NCI-H82 (cell line): ENCODE data around the gene C11orf86.
"Not testable (repeated sequence)": the region's sequence is repeated elsewhere in the genome, so short reads cannot be mapped to it uniquely, and the experiment has no call there.

Source experiments
- DNase-seq: peaks from one replicate; lab custom pipeline; 2025; lab: John Stamatoyannopoulos, UW

The C11orf86 gene, protein sequence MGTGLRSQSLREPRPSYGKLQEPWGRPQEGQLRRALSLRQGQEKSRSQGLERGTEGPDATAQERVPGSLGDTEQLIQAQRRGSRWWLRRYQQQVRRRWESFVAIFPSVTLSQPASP

DNA sequence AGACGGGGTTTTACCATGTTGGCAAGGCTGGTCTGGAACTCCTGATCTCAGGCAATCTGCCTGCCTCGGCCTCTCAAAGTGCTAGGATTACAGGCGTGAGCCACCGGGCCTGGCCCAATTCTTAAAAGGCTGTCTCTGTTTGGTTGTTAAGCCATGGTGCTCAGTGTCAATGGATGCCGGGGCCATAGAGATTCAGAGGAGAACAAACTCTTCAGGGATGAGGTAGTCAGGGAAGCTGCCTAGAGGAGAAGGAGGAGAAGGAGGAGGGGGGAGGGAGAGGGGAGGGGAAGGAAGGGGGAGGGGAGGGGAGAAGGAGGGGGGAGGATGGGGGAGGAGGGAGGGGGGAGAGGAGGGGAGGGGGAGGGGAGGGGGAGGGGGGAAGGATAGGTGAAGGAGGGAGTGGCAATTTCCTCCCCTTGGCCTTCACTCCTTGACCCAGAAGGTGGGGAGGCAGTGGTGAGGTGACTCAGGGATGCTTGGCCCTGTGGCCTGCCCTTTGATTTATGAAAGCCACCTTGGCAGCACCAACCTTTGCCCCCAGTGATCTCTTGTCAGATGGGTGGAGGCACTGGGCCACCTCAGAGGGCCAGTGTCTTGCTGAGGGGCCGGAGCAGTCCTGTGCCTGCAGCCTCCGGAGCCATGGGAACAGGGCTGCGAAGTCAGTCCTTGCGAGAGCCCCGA, at the start of gene C11orf86:
C11orf86 (plus strand) TSS at position 581 of the 681 bp plus-strand sequence; CDS start at position 640, 59 bp downstream.
- no peak for DNase-seq

DNA sequence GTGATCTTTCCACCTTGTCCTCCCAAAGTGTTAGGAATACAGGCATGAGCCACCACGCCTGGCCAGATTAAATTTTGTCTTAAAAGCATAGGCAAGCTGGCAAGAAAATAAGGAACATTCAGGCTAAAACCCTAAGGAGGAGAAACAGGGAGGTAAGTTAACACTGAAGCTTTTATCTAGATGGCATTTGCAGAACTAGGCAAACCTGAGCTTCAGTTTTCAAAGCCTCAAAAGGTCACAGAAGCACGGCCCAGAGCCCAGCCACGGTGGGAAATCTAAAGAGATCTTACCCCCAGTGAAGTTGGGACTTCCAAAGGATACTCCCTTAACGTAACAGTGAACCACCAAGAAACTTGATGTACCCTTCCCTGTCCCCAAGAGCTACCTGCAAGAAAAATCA, 45.4 kb upstream of the C11orf86 start:
- DNase-seq = no peak

DNA sequence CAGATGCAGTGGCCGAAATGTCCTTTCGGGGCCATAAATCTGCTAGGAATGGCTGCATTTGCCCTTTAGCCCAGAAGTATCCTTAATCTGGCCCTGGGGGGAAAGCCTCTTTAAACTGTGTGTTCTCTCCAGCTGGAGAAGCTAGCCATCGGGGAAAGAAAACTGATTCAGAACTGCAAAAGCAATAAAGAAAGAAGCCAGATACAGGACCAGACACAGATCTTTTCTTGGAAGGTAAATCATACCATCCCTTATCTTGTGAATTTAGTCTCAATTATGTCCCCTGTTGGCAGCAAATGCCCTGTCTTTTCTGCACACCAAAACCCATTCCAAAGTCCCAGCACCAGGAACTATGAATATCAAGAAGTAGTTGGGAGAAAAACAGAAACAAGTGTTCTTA, 42.6 kb upstream of the C11orf86 start:
- DNase-seq = no peak

DNA sequence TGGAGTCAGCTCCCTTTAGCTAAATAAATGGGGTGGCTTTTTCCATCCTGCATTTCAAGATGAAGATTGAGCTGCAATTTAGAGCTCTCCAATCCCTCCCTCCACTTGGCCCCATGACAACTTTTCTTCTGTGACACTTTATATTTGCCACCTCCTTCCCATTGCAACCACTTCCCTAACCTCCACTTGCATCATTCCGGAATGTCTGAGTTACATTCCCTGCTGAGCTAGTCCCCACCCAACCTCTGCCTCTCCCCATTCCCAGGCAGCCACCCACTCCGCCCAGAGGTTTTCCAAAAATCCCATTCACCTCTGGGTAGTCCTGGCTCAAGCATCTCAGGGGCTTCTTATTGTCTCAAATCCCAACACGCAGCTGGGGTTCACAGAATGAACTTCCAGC, 41.6 kb upstream of the C11orf86 start:
- no peak for DNase-seq

DNA sequence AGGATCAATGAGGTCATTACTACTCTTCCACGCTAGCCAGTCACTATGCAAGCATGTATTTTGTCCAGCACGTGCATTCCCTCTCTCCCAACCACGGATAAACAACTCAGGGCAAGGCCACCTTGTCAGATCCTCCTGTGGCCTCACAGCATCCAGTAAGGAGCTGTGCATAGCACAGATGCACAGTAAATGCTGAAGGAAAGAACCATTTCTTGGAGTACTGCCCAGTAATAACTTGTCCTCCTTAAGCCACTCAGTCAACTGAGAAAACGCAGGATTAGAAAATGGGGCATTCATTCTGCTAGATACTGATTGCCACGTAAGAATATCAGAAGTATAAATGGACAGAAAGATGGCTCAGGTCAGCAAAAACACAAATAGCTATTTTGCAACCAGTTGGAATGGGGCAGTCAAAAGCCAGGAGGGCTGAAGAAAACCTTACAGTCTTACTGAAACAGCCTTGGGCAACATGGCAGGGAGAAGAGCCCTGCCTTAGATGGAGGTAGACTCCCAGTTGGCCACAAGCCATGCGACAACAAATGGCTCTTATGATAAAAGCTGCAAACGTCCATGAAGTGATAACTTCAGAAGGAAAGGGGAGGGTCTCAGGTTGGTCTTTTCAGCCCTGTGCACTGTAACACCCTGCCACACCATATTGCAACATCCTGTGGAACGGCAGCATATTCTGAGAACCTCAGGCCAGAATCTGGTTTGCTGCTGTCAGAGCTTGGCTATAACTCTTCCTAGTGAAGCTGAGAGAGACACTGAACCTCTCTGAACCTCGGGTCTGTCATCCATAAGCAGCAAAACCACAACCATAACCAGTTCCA, 39.9 kb upstream of the C11orf86 start:
- DNase-seq = no peak

DNA sequence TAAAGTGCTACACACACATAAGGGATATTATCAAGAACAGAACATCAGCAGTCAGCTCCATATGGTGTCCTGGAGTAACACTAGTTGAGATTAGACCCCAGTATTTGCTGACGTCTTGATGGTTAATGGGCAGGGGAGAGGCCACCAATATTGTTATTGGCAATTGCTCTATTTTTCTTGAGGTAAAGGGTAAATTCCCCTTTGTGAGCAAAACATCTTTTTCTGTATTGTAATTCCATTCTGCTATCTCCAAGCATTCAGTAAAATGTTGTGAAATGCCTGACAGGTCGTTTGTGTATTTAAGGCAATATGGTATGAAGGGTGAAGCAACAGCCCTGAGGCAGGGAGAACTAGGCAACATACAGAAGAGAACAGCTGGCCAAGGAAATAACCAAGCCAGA, 38.8 kb upstream of the C11orf86 start:
- no peak for DNase-seq

DNA sequence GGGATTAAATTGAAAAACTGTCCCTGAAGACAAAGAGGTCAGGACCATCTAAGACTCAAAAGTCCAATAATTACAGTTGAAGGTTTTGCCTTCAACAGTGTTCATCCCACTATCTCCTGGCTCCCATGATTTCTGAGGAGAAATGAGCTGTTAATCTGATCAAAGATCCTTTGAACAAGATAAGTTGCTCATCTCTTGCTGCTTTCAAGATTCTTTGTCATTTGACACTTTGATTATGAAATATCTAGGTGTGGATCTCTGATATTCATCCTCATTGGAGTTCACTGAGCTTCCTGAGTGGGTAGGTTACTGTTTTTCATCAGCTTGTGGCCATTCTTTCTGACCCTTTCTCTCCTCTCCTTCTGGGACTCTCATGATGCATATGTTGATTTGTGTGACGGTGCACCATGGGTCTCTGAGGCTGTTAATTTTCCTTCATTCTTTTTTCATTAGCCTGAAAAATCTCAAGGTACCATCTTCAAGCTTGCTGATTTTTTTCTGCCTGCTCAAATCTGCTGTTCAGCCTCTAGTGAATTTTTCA, 37.8 kb upstream of the C11orf86 start:
- DNase-seq = no peak

DNA sequence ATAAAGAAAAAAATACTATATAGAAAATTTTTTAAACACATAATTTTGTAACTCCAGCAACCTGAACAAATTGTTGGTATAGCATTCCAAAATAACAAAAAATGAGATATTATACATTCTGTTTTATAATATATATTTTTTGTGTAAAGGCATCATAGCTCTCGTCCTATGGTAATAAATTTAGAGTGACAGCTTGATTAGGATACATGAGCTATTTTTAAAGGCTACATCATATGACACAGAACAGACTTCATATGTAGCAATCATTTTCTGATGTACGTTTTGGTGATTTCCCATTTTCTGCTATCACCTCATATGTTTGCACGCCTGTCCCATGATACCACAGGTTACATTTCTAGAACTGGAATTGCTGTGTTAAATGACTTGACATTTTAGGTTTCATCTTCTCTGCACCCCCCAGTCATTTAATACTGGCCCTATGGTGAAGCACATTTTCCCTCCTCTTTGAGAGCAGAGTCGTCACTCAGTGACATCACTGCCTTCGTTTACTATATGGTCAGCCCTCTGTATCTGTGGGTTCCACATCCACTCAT, 36.4 kb upstream of the C11orf86 start:
- no peak for DNase-seq

DNA sequence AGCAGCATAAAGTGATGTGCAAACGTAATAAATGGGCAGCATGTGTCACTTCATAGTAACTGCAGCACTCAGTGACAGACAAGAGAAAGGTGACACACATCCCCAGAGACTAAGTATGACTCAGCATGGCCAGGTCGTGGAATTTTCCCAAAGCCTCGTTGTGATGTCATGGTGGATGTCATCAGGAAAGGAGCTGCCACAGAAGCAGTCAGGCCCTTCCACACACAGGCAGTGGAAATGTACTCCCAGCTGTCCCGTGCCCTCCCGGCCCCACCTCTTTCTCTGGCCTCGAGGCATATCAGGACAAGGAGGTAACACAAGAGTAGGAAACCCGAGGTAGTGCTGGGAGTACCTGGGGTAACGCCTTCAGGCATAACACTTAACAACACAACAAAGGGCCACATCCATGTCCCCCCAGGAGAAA, 25.0 kb upstream of the C11orf86 start:
- DNase-seq = peak; percentile 39

DNA sequence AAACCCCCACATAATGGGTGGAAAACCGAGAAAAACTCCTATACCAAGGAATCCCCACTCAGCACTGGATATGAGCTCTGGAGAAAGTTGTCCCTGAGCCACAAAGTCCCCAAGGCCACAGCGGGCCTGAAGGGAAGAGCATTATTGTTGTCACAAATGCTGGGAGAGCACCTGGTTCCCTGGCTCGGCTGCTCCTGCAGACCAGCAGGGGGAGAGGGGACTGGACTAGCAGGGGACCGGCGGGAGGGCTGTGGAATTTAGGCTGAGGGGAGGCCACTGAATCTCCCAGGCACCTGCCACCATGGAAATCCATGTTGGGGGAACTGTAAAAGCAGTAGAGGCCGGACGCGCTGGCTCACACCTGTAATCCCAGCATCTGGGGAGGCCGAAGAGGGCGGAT, 24.0 kb upstream of the C11orf86 start:
- no peak for DNase-seq

DNA sequence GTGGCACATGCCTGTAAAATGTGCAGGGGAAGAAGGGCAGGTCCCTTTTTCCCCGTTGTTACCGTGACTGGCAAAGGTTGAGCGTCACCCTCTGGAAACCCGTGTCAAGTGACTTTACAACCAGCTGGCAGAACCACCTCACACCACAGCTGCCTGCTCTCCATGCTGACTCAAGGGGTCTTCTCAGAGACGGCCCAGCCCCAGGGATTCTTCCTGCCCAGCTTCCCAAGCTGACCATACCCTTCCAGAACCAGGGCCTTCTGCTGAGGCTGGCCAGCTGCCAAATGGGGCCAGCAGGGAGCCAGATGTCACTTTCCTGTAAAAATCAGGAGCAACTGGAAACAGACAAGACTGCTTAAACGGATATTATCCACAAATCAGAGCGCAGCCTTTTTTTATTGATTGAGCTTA, 23.2 kb upstream of the C11orf86 start:
- peak; percentile 89 for DNase-seq

DNA sequence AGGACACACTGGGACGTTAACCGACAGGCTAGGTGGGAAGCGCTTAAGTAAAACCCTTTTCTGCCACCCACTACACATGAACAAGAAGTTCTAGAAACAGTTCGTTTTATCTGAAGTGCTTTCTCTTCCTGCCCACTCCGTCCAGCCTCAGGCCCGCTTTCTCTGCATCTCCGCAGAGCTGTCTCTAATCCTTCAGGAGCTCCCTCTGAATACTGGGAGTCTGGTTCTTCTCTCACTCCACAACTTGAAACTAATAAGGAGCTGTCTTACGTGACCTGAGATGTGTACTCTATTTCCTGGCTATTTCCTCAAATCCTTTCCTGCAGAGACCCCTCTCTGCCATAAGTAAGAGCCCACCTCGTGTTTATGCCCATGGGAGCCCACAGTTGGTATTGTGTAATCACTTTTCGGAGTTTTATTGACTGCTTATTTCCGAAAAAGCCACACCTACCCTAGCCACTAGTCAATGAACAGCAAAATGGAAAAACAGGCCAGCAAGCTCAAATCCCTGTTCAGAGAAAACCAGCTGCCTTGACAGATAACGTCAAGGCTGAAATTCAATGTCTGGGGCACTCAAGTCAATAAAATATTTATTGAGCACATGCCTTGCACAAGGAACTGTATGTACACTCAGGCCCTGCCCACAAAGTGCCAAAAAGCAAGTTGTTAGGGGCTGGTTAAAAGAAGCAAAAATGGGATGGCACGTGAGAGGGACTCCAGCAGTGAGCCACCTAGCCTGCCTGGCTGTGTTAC, 21.8 kb upstream of the C11orf86 start:
- DNase-seq = peak; percentile 21

DNA sequence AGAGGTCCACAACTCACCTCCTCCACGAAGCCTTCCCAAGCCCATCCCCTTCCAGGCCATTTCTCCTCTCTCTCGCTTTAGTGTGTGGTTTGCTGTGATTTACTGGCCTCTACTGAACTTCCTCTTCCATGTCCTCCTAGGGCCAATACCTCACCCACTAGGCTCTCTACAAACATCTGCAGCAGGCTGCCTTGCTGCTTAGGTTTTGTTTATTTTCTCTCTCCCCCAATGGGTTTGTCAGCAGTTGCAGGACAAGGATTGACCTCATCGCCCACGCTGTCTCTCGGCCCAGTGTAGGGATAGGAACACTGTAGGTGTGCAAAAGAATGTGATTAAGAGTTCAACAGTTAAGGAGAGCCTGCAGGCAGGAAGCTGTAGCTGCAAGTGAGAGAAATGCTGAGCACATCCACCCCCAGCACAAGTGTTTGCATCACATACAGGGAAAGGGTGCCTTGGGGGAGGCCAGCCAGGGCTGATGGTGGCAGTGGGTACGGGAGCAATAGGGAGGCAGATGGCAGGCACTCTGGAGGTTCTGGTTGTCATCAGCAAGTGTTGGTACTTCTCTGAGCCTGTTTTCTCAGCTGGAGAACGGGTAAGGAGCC, 18.3 kb upstream of the C11orf86 start:
- peak; percentile 23 for DNase-seq

DNA sequence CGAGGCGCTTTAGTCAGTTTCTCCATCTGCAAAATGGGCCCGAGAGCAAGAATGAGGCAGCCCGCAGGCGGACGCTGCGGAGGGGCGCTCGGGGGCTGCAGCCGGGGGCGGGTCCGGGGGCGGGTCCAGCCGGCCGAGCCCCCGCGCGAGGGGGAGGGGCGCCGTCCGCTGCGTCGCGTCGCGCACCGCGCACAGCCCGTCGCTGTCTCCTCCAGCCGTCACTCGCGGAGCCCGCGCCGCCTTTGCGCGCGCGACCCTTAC, 17.2 kb upstream of the C11orf86 start:
- peak; percentile 77 for DNase-seq

DNA sequence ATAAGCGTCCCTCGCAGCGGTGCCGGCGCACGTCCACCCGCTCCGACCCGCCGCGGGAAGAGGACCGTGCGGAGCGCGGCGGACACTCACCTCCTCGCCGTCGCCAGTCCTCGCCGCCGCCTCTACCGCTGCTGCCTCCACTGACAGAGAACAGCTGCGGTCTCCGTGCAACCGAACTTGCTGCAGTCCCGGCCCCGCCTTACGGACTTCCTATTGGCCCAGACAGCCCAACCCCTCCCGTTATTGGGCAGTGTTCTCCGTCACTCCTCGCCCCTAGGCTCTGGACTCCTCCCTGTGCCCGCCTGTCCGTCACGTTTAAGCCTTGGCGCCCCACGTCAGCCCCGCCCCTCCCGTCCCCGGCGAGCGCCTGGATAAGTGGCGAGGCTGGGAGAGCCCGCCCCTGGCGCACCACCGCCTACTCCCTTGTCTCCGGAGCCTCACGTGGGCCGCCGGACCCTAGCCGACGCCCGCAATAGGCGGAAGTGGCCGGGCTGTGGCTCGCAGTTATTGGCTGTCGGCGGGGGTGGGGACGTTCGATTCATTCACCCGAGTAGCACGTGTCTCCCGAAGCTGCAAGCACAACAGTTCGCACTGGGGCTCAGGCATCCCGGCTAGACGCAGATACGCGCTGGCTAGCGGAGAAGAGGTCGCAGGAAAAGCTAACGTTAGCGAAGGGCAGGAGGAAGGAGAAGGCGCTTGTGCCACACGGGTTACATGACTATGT, 16.7 kb upstream of the C11orf86 start, which contains the start of gene PC:
PC (minus strand) TSS at position 152 of the 724 bp plus-strand sequence. CDS start 86,224 bp downstream, outside the sequence.
- peak; percentile 99 for DNase-seq

DNA sequence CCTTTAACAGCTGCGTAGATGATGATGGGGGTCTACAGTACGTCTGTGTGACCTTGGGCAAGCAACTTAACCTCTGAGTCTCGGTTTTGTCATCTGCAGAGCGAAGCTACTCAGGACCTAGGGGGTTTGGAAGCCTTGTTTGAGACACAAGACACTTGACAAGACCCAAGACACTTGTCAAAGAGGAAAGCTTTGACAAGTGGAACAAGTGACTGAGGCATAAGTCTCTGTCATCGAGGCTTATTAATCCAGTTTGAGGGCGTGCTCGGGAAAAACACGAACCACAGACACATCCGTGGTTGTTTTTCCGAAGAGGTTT, 16.2 kb upstream of the C11orf86 start:
- no peak for DNase-seq

DNA sequence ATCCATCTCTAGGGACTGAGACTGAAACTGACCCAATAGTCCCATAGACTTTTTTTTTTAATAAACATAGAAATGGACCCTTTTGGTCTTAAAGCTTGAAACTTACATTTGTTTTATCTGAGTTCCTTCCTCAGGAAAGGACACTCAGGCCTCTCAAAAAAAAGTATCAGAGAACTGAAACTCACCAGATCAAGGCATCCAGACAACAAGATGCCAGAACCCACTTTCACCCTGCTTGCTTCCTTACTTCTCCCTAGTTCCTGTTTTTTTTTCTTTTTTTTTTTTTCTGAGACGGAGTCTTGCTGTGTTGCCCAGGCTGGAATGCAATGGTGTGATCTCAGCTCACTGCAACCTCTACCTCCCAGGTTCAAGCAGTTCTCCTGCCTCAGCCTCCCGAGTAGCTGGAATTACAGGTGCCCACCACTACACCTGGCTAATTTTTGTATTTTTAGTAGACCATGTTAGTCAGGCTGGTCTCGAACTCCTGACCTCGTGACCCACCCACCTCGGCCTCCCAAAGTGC, 13.4 kb upstream of the C11orf86 start:
- DNase-seq = not testable (repeated sequence)

DNA sequence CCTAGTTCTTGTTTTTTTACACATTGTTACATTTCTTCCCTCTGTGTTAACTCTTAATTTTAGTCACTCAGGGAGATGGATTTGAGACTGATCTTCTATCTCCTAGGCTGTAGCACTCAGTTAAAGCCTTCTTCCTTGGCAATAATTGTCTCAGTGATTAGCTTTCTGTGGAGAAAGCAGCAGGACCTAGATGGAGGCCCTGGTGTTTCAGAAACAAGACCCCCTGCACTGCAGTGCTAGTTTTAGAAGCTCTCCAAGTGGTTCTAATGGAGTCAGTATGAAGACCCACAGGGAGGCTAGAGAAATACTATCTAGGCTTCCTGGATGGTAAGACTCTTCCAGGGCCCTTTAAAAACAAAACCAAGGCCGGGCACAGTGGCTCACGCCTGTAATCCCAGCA, 12.9 kb upstream of the C11orf86 start:
- no peak for DNase-seq

DNA sequence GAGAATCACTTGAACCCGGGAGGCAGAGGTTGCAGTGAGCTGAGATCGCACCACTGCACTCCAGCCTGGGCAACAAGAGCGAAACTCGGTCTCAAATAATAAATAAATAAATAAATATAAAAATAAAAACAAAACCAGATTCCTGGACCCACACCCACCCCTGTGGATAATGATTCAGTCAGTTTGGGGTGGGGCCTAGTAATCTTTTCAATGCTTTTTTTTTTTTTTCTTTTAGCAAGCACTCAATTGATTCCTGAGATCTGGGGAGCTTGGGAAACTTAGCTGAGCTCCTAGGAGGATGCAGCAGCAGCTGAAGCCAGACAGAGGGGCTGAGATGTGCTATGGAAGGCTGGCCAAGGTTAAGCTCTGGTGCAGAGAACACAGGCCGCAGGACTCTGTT, 12.3 kb upstream of the C11orf86 start:
- no peak for DNase-seq

DNA sequence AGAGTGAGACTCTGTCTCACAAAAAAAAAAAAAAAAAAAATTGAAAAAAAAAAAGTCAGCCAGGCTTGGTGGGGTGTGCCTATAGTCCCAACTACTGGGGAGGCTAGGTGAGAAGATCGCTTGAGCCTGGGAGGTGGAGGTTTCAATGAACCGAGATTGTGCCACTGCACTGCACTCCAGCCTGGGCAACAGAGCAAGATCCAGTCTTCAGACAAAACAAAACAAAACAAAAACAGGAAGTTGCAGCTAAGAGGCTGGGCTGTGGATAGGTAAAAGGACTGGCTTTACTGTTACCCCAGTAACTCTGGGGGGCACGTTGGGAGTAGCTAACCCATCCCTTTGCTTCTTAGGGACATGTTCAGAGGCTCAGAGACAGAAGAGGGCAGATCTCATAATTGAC, 10.6 kb upstream of the C11orf86 start:
- DNase-seq = no peak

DNA sequence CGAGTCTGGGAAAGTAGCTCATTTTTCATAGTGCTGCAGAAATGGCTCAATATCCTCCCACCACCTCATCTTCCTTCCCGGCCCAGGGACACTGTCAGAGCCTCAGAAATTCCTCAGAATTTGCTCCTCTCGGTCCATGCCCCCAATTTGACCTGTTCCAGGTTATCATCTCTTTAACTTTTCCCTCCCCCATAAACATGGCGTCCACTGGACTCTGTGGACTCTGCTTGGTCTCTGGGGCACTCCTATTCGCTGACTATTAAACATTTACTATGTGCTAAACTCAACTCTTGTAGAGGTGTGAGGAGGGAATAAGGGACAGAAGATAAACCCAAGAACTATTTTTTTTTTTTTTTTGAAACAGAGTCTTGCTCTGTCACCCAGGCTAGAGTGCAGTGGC, 8.8 kb upstream of the C11orf86 start:
- no peak for DNase-seq
